ENCODE data around the gene ARID1A. TPM values are rescaled to one million over a fixed set of nuclear protein-coding genes. Genes with fewer than 3 reads are reported as not detected.

Gene ARID1A
- total and polyA plus RNA-seq, 2 donors from 2014 or later: 9.9 to 71.7 TPM

GRCh38 chr1:26811708-26812107 is 115.9 kb downstream of the ARID1A start:
- H3K27me3 ChIP-seq (ENCODE audit: control insufficient read depth, insufficient read depth, low read length): no peaks in the 10 kb centered on the region
- no peak for TF ChIP-seq CTCF (IDR thresholded peaks at IDR 0.05; ENCODE audit: borderline replicate concordance, extremely low read depth, insufficient read depth)
- no peaks in the 10 kb centered on the region for H3K9me3 ChIP-seq (ENCODE audit: control insufficient read depth in 2 of 3, insufficient read depth in 1 of 3, low read length in 3 of 3)
- DNase-seq (no peak), FAIRE-seq (no peak)
- H3K27ac ChIP-seq (ENCODE audit: low read depth in 2 of 2, low read length in 2 of 2): no peak overlapping the region
- no peaks in the 10 kb centered on the region for H3K4me1 ChIP-seq (ENCODE audit: control insufficient read depth in 2 of 3, insufficient read depth in 2 of 3, low read depth in 1 of 3, low read length in 3 of 3)
- H3K36me3 ChIP-seq (ENCODE audit: control insufficient read depth in 2 of 3, insufficient read depth in 3 of 3, low read length in 3 of 3): no peaks in the 10 kb centered on the region
- intact Hi-C loops (cut with DNase I): no loop called here
- H3K4me3 ChIP-seq (ENCODE audit: low read length in 3 of 3): no peak overlapping the region
- H3K9ac ChIP-seq (ENCODE audit: low read length in 3 of 3): no peak overlapping the region

GRCh38 chr1:26814377-26814776 is 118.6 kb downstream of the ARID1A start:
- DNase-seq (no peak), FAIRE-seq (no peak)
- no peak overlapping the region for H3K27ac ChIP-seq (ENCODE audit: low read depth in 2 of 2, low read length in 2 of 2)
- intact Hi-C loops (cut with DNase I): no loop called here
- H3K9me3 ChIP-seq (ENCODE audit: control insufficient read depth in 2 of 3, insufficient read depth in 1 of 3, low read length in 3 of 3): no peaks in the 10 kb centered on the region
- TF ChIP-seq CTCF (IDR thresholded peaks at IDR 0.05; ENCODE audit: borderline replicate concordance, extremely low read depth, insufficient read depth): no peak
- no peaks in the 10 kb centered on the region for H3K27me3 ChIP-seq (ENCODE audit: control insufficient read depth, insufficient read depth, low read length)
- H3K4me1 ChIP-seq (ENCODE audit: control insufficient read depth in 2 of 3, insufficient read depth in 2 of 3, low read depth in 1 of 3, low read length in 3 of 3): no peaks in the 10 kb centered on the region
- no peak overlapping the region for H3K4me3 ChIP-seq (ENCODE audit: low read length in 3 of 3)
- H3K36me3 ChIP-seq (ENCODE audit: control insufficient read depth in 2 of 3, insufficient read depth in 3 of 3, low read length in 3 of 3): no peaks in the 10 kb centered on the region
- no peak overlapping the region for H3K9ac ChIP-seq (ENCODE audit: low read length in 3 of 3)

- intact Hi-C loops (cut with DNase I): no loop called here
- H3K36me3 ChIP-seq (ENCODE audit: control insufficient read depth in 2 of 3, insufficient read depth in 3 of 3, low read length in 3 of 3): no peaks in the 10 kb centered on the region
- no peak for TF ChIP-seq CTCF (IDR thresholded peaks at IDR 0.05; ENCODE audit: borderline replicate concordance, extremely low read depth, insufficient read depth)
- H3K9ac ChIP-seq (ENCODE audit: low read length in 3 of 3): no peak overlapping the region
- no peaks in the 10 kb centered on the region for H3K4me1 ChIP-seq (ENCODE audit: control insufficient read depth in 2 of 3, insufficient read depth in 2 of 3, low read depth in 1 of 3, low read length in 3 of 3)
- H3K4me3 ChIP-seq (ENCODE audit: low read length in 3 of 3): no peak overlapping the region
- no peaks in the 10 kb centered on the region for H3K9me3 ChIP-seq (ENCODE audit: control insufficient read depth in 2 of 3, insufficient read depth in 1 of 3, low read length in 3 of 3)
- no peak for FAIRE-seq
- DNase-seq: no peak
- H3K27ac ChIP-seq (ENCODE audit: low read depth in 2 of 2, low read length in 2 of 2): no peak overlapping the region
- no peaks in the 10 kb centered on the region for H3K27me3 ChIP-seq (ENCODE audit: control insufficient read depth, insufficient read depth, low read length)
Observed at GRCh38 chr1:26814893-26815292, 119.1 kb downstream of the ARID1A start.

- Histone ChIP-seq H3K9me3 (ENCODE audit: control insufficient read depth in 2 of 3, insufficient read depth in 1 of 3, low read length in 3 of 3) (no peaks in the 10 kb centered on the region), H3K27ac (ENCODE audit: low read depth in 2 of 2, low read length in 2 of 2) (no peak overlapping the region), H3K36me3 (ENCODE audit: control insufficient read depth in 2 of 3, insufficient read depth in 3 of 3, low read length in 3 of 3) (no peaks in the 10 kb centered on the region), H3K4me1 (ENCODE audit: control insufficient read depth in 2 of 3, insufficient read depth in 2 of 3, low read depth in 1 of 3, low read length in 3 of 3) (no peaks in the 10 kb centered on the region), H3K9ac (ENCODE audit: low read length in 3 of 3) (no peak overlapping the region), H3K4me3 (ENCODE audit: low read length in 3 of 3) (no peak overlapping the region), H3K27me3 (ENCODE audit: control insufficient read depth, insufficient read depth, low read length) (no peaks in the 10 kb centered on the region)
- intact Hi-C loops (cut with DNase I): no loop called here
- no peak for TF ChIP-seq CTCF (IDR thresholded peaks at IDR 0.05; ENCODE audit: borderline replicate concordance, extremely low read depth, insufficient read depth)
- DNase-seq: no peak
- FAIRE-seq: no peak
Observed at GRCh38 chr1:26820784-26821269, 125.0 kb downstream of the ARID1A start.
